C1 segment of cervical spinal cord (tissue), 14 donors: ENCODE results near the gene NKIRAS1.
"Not testable (repeated sequence)": the region's sequence is repeated elsewhere in the genome, so short reads cannot be mapped to it uniquely, and the experiment has no call there.

Experiments
- DNase-seq, 14 donors: peaks; one replicate each; lab custom pipeline; 2025; lab: John Stamatoyannopoulos, UW

Gene NKIRAS1

GRCh38 chr3:23904545-23904944 lies 12.2 kb downstream of the NKIRAS1 start:
- DNase-seq = no peak

- no peak for DNase-seq
Observed at GRCh38 chr3:23900744-23901143, 16.0 kb downstream of the NKIRAS1 start.

- DNase-seq = no peak
Observed at GRCh38 chr3:23895181-23895580, 21.6 kb downstream of the NKIRAS1 start.

GRCh38 chr3:23894254-23895061 lies 22.3 kb downstream of the NKIRAS1 start:
- no peak for DNase-seq

GRCh38 chr3:23889950-23890349 lies 26.8 kb downstream of the NKIRAS1 start:
- DNase-seq = no peak

- peak in 1 of 14 donors; percentile 7 for DNase-seq
Observed at GRCh38 chr3:23889386-23889785, 27.4 kb downstream of the NKIRAS1 start.

GRCh38 chr3:23888617-23889228 lies 28.1 kb downstream of the NKIRAS1 start:
- DNase-seq = peak in 1 of 14 donors; percentile 26

GRCh38 chr3:23886311-23886710 lies 30.5 kb downstream of the NKIRAS1 start:
- no peak for DNase-seq

- no peak for DNase-seq
Observed at GRCh38 chr3:23885210-23885609, 31.6 kb downstream of the NKIRAS1 start.

GRCh38 chr3:23884481-23884880 lies 32.3 kb downstream of the NKIRAS1 start:
- no peak for DNase-seq

- no peak for DNase-seq
Observed at GRCh38 chr3:23882487-23882918, 34.3 kb downstream of the NKIRAS1 start.

GRCh38 chr3:23881993-23882392 lies 34.8 kb downstream of the NKIRAS1 start:
- DNase-seq = not testable (repeated sequence)

GRCh38 chr3:23880703-23881339 lies 36.0 kb downstream of the NKIRAS1 start:
- no peak for DNase-seq

- no peak for DNase-seq
Observed at GRCh38 chr3:23879485-23879884, 37.3 kb downstream of the NKIRAS1 start.

GRCh38 chr3:23877329-23877980 lies 39.3 kb downstream of the NKIRAS1 start:
- DNase-seq = peak in 3 of 14 donors; percentile 10 to 21 (median 12)

- DNase-seq = no peak
Observed at GRCh38 chr3:23876923-23877322, 39.9 kb downstream of the NKIRAS1 start.

GRCh38 chr3:23875113-23875725 lies 41.6 kb downstream of the NKIRAS1 start:
- no peak for DNase-seq

GRCh38 chr3:23874359-23875112 lies 42.3 kb downstream of the NKIRAS1 start:
- no peak for DNase-seq

GRCh38 chr3:23873941-23874340 lies 42.8 kb downstream of the NKIRAS1 start:
- DNase-seq = no peak

GRCh38 chr3:23872330-23872729 lies 44.5 kb downstream of the NKIRAS1 start:
- no peak for DNase-seq

- not testable (repeated sequence) for DNase-seq
Observed at GRCh38 chr3:23871361-23871760, 45.4 kb downstream of the NKIRAS1 start.
